ENCODE measurements around the gene CCDC39. TPM values are rescaled to one million over a fixed set of nuclear protein-coding genes. Genes with fewer than 3 reads are reported as not detected.
A peak's percentile ranks its signal among the peaks of the same experiment; 100 is the strongest.

Gene CCDC39
- polyA plus RNA-seq, 1 experiment, result not detected

DNA sequence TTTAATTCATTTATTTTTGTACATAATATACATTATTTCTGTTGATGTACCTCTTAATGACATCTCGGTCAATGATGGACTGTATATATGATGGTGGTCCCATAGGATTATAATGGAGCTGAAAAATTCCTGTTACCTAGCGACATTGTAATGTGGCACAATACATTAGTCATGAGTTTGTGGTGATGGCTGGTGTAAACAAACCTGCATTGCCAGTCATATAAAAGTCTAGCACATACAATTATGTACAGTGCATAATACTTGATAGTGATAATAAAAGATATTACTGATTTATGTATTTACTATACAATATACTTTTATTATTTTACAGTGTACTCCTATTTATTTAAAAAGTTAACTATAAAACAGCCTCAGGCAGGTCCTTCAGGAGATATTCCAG, 62.2 kb downstream of the CCDC39 start:
- H3K4me3 ChIP-seq (ENCODE audit: low read depth, low read length), result no peak overlapping the region
- no peaks in the 10 kb centered on the region for H3K27me3 ChIP-seq (ENCODE audit: control insufficient read depth, insufficient read depth, low read length)
- ChIA-PET POLR2A (no interaction called here), CTCF (interaction anchor here (0.7 to 1.1 kb wide), 2 partner anchors 14 to 69 kb away, joined by 3 to 4 read pairs; no protein-coding TSS in a partner anchor)
- no peak for DNase-seq (ENCODE audit: low read depth)
- H3K36me3 ChIP-seq (ENCODE audit: control insufficient read depth, insufficient read depth, low read length), result peaks cover 5% of the 10 kb centered on the region
- TF ChIP-seq, protein P1, sequence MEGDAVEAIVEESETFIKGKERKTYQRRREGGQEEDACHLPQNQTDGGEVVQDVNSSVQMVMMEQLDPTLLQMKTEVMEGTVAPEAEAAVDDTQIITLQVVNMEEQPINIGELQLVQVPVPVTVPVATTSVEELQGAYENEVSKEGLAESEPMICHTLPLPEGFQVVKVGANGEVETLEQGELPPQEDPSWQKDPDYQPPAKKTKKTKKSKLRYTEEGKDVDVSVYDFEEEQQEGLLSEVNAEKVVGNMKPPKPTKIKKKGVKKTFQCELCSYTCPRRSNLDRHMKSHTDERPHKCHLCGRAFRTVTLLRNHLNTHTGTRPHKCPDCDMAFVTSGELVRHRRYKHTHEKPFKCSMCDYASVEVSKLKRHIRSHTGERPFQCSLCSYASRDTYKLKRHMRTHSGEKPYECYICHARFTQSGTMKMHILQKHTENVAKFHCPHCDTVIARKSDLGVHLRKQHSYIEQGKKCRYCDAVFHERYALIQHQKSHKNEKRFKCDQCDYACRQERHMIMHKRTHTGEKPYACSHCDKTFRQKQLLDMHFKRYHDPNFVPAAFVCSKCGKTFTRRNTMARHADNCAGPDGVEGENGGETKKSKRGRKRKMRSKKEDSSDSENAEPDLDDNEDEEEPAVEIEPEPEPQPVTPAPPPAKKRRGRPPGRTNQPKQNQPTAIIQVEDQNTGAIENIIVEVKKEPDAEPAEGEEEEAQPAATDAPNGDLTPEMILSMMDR (IDR thresholded peaks at IDR 0.05; ENCODE audit: insufficient read depth, low read depth, low read length), result no peak

DNA sequence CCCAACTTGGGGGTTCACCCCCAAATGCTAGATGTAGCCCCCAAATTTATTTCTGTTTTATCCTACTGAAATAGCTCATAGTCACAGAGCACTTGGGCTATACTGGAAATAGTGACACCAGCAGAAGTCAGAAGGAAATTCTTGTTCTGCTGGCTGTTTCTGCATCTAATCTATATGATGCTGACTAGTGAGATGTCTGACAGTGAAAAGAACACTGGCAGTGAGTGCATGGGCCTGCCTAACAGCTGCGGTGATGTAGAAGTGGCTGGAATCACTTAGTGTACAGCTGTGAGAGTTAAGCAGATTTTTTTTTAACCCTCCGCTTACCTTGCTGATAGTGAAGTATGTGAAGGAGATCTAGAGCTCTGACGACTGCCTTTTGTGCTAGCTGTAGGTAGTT, 63.3 kb downstream of the CCDC39 start:
- ChIA-PET CTCF (no interaction called here), POLR2A (no interaction called here)
- Histone ChIP-seq H3K27me3 (ENCODE audit: control insufficient read depth, insufficient read depth, low read length) (no peaks in the 10 kb centered on the region), H3K36me3 (ENCODE audit: control insufficient read depth, insufficient read depth, low read length) (peaks cover 5% of the 10 kb centered on the region), H3K4me3 (ENCODE audit: low read depth, low read length) (no peak overlapping the region)
- TF ChIP-seq, protein P1 (IDR thresholded peaks at IDR 0.05; ENCODE audit: insufficient read depth, low read depth, low read length), result no peak
- no peak for DNase-seq (ENCODE audit: low read depth)

DNA sequence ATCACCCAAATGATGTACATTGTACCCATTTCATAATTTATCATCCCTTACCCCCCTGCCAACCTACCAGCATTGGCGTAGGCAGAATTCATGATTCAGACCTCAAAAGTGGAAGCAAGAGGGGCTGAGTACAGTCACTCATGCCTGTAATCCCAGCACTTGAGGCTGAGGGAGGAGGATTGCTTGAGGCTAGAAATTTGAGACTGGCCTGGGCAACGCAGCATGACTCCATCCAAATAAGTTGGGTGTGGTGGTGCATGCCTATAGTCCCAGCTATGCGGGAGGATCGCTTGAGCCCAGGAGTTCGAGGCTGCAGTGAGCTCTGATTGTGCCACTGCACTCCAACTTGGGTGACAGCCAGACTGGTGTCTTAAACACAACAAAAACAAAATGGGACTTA, 66.9 kb downstream of the CCDC39 start:
- Histone ChIP-seq H3K27me3 (ENCODE audit: control insufficient read depth, insufficient read depth, low read length) (no peaks in the 10 kb centered on the region), H3K4me3 (ENCODE audit: low read depth, low read length) (no peak overlapping the region), H3K36me3 (ENCODE audit: control insufficient read depth, insufficient read depth, low read length) (peaks cover 6% of the 10 kb centered on the region)
- ChIA-PET CTCF (interaction anchor here (0.6 to 1.4 kb wide), 3 partner anchors 10 to 1029 kb away, joined by 3 to 4 read pairs (median 3); no protein-coding TSS in a partner anchor), POLR2A (no interaction called here)
- TF ChIP-seq, protein P1 (IDR thresholded peaks at IDR 0.05; ENCODE audit: insufficient read depth, low read depth, low read length), result no peak
- no peak for DNase-seq (ENCODE audit: low read depth)

DNA sequence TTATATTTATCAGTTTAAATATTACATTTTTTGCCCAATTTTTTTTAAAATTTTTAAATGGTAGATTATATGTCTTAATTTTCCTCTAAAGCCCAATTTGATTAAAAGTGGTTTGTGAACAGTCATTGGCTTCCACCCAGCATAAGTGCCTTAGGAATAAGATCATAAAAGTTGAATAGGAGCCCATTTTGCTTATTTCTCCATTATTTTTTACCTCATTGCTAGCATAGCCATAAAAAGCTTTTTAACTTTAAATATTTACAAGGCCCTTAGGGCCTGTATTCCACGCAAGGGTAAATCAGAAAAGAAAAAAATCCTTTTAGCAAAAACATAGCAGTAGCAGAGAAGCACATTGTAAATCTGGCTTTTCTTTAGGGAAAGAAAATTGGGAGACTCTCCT, 68.3 kb downstream of the CCDC39 start:
- no peak overlapping the region for H3K4me3 ChIP-seq (ENCODE audit: low read depth, low read length)
- no peaks in the 10 kb centered on the region for H3K27me3 ChIP-seq (ENCODE audit: control insufficient read depth, insufficient read depth, low read length)
- POLR2A ChIA-PET, result interaction anchor here (0.6 kb wide), 1 partner anchor 950 kb away, joined by 3 read pairs; no protein-coding TSS in a partner anchor
- TF ChIP-seq, protein P1 (IDR thresholded peaks at IDR 0.05; ENCODE audit: insufficient read depth, low read depth, low read length), result no peak
- CTCF ChIA-PET, result interaction anchor here (0.7 to 1.4 kb wide), 3 partner anchors 8 to 16 kb away, joined by 3 read pairs; no protein-coding TSS in a partner anchor
- peak; percentile 18 for DNase-seq (ENCODE audit: low read depth)
- H3K36me3 ChIP-seq (ENCODE audit: control insufficient read depth, insufficient read depth, low read length), result peaks cover 6% of the 10 kb centered on the region

DNA sequence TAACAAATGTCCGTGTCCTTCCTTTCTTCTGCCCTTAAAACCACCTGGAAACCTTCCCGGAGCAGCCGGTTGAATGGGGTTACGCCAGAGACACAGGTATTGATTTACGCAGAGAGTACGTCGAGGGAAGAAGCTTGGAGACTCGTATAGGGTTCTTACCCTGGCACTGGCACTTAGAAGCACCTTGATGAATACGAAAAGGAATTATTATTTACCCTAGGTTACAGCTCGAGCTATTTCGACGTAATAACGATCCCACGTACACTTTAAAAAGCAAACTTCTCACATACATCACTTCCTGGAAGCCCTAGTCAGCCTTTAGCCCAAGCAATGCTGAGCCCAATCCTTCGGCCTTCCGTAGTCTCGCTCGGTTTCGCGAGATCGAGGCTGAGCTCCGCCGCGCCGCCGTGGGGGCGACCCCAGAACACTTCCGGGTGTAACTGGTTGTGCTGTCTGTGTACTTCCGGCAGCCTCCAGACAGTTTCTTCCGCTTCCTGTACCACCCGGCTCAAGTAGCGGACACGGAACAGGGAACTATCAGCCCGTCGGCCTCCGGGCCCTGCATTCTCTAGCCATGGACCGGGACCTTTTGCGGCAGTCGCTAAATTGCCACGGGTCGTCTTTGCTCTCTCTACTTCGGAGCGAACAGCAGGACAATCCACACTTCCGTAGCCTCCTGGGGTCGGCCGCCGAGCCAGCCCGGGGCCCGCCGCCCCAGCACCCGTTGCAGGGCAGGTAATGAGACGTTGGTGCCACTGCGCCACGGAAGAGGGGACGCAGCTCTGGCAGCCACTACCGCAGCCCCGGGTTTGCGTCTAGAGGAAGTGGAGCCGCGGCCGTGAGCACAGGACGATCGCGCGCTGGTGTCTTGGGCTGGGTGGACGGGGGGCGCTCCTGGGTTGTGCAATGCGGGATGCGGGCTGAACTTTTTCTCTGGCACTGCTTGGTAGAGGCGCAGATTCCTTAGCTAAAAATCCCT, 77.3 kb downstream of the CCDC39 start, which contains the start of gene TTC14:
Gene TTC14, plus strand, starts transcription at position 476 of the 979 bp plus-strand sequence. Its CDS starts 99 bp downstream, at position 575.
- POLR2A ChIA-PET, result no interaction called here

More for the DNA sequence above, 77.3 kb downstream of the CCDC39 start, which contains the start of gene TTC14:
- TF ChIP-seq, protein P1 (IDR thresholded peaks at IDR 0.05; ENCODE audit: insufficient read depth, low read depth, low read length), result 0 out of 2 replicates have a peak, but pooled peaks have one; percentile 9
- no peaks in the 10 kb centered on the region; the same call in 1 of the 2 replicates for H3K27me3 ChIP-seq (ENCODE audit: control insufficient read depth, insufficient read depth, low read length)
- CTCF ChIA-PET, result interaction anchor here (0.8 to 1.3 kb wide), 3 partner anchors 10 to 834 kb away, joined by 3 to 4 read pairs (median 3); no protein-coding TSS in a partner anchor
- H3K4me3 ChIP-seq (ENCODE audit: low read depth, low read length), result peak within 1 kb of the TSS; percentile 93
- peak; percentile 81 for DNase-seq (ENCODE audit: low read depth)
- H3K36me3 ChIP-seq (ENCODE audit: control insufficient read depth, insufficient read depth, low read length), result peaks cover 1% of the 10 kb centered on the region; the same call in 1 of the 2 replicates

Data from BJ (cell line).